ENCODE results near the gene RGPD3.
A peak's percentile ranks its signal among the peaks of the same experiment; 100 is the strongest.
"Not testable (repeated sequence)": the region's sequence is repeated elsewhere in the genome, so short reads cannot be mapped to it uniquely, and the experiment has no call there.

The RGPD3 gene

GRCh38 chr2:106500350-106500749, 32.1 kb upstream of the RGPD3 start:
- H3K4me1 ChIP-seq (ENCODE audit: insufficient read depth, low read length); H3K9ac ChIP-seq (ENCODE audit: low read depth, low read length); H3K9me3 ChIP-seq (ENCODE audit: control insufficient read depth, insufficient read depth, low read length); H3K36me3 ChIP-seq (ENCODE audit: insufficient read depth, low read length): not testable (repeated sequence)

GRCh38 chr2:106498549-106498948, 30.3 kb upstream of the RGPD3 start:
- H3K36me3 ChIP-seq (ENCODE audit: insufficient read depth, low read length); H3K9ac ChIP-seq (ENCODE audit: low read depth, low read length); H3K9me3 ChIP-seq (ENCODE audit: control insufficient read depth, insufficient read depth, low read length); H3K4me1 ChIP-seq (ENCODE audit: insufficient read depth, low read length): not testable (repeated sequence)

- H3K9me3 ChIP-seq (ENCODE audit: control insufficient read depth, insufficient read depth, low read length); H3K36me3 ChIP-seq (ENCODE audit: insufficient read depth, low read length); H3K4me1 ChIP-seq (ENCODE audit: insufficient read depth, low read length); H3K9ac ChIP-seq (ENCODE audit: low read depth, low read length): not testable (repeated sequence)
Measured at GRCh38 chr2:106492913-106493312, 24.7 kb upstream of the RGPD3 start.

GRCh38 chr2:106492399-106492798, 24.2 kb upstream of the RGPD3 start:
- H3K4me1 ChIP-seq (ENCODE audit: insufficient read depth, low read length); H3K9ac ChIP-seq (ENCODE audit: low read depth, low read length); H3K36me3 ChIP-seq (ENCODE audit: insufficient read depth, low read length); H3K9me3 ChIP-seq (ENCODE audit: control insufficient read depth, insufficient read depth, low read length): not testable (repeated sequence)

GRCh38 chr2:106489701-106490100, 21.5 kb upstream of the RGPD3 start:
- H3K36me3 ChIP-seq (ENCODE audit: insufficient read depth, low read length); H3K9me3 ChIP-seq (ENCODE audit: control insufficient read depth, insufficient read depth, low read length); H3K4me1 ChIP-seq (ENCODE audit: insufficient read depth, low read length); H3K9ac ChIP-seq (ENCODE audit: low read depth, low read length): not testable (repeated sequence)

GRCh38 chr2:106487386-106488191, 19.4 kb upstream of the RGPD3 start:
- not testable (repeated sequence) for H3K9me3 ChIP-seq (ENCODE audit: control insufficient read depth, insufficient read depth, low read length); H3K36me3 ChIP-seq (ENCODE audit: insufficient read depth, low read length); H3K4me1 ChIP-seq (ENCODE audit: insufficient read depth, low read length)
- peak overlapping the region; percentile 28; the same call in 1 of the 2 replicates for H3K9ac ChIP-seq (ENCODE audit: low read depth, low read length)

GRCh38 chr2:106486551-106487385, 18.6 kb upstream of the RGPD3 start, which contains the start of gene CD8B2:
Gene CD8B2 (plus strand): TSS chr2:106487364. CDS start chr2:106487427, 63 bp downstream.
- H3K9ac ChIP-seq (ENCODE audit: low read depth, low read length): peak within 1 kb of the TSS; percentile 28; the same call in 1 of the 2 replicates
- not testable (repeated sequence) for H3K36me3 ChIP-seq (ENCODE audit: insufficient read depth, low read length); H3K4me1 ChIP-seq (ENCODE audit: insufficient read depth, low read length); H3K9me3 ChIP-seq (ENCODE audit: control insufficient read depth, insufficient read depth, low read length)

GRCh38 chr2:106479563-106479962, 11.3 kb upstream of the RGPD3 start:
- H3K36me3 ChIP-seq (ENCODE audit: insufficient read depth, low read length); H3K9ac ChIP-seq (ENCODE audit: low read depth, low read length); H3K4me1 ChIP-seq (ENCODE audit: insufficient read depth, low read length); H3K9me3 ChIP-seq (ENCODE audit: control insufficient read depth, insufficient read depth, low read length): not testable (repeated sequence)

GRCh38 chr2:106477647-106478046, 9.4 kb upstream of the RGPD3 start:
- H3K9me3 ChIP-seq (ENCODE audit: control insufficient read depth, insufficient read depth, low read length); H3K36me3 ChIP-seq (ENCODE audit: insufficient read depth, low read length); H3K4me1 ChIP-seq (ENCODE audit: insufficient read depth, low read length); H3K9ac ChIP-seq (ENCODE audit: low read depth, low read length): not testable (repeated sequence)

GRCh38 chr2:106470658-106471057, 2.4 kb upstream of the RGPD3 start:
- not testable (repeated sequence) for H3K9ac ChIP-seq (ENCODE audit: low read depth, low read length); H3K9me3 ChIP-seq (ENCODE audit: control insufficient read depth, insufficient read depth, low read length); H3K4me1 ChIP-seq (ENCODE audit: insufficient read depth, low read length); H3K36me3 ChIP-seq (ENCODE audit: insufficient read depth, low read length)

- not testable (repeated sequence) for H3K9me3 ChIP-seq (ENCODE audit: control insufficient read depth, insufficient read depth, low read length); H3K9ac ChIP-seq (ENCODE audit: low read depth, low read length); H3K4me1 ChIP-seq (ENCODE audit: insufficient read depth, low read length); H3K36me3 ChIP-seq (ENCODE audit: insufficient read depth, low read length)
Measured at GRCh38 chr2:106467516-106467915, 697 bp downstream of the RGPD3 start.

GRCh38 chr2:106461882-106462281, 6.3 kb downstream of the RGPD3 start:
- H3K36me3 ChIP-seq (ENCODE audit: insufficient read depth, low read length); H3K9ac ChIP-seq (ENCODE audit: low read depth, low read length); H3K9me3 ChIP-seq (ENCODE audit: control insufficient read depth, insufficient read depth, low read length); H3K4me1 ChIP-seq (ENCODE audit: insufficient read depth, low read length): not testable (repeated sequence)

GRCh38 chr2:106390680-106391079, 77.5 kb downstream of the RGPD3 start:
- not testable (repeated sequence) for H3K4me1 ChIP-seq (ENCODE audit: insufficient read depth, low read length); H3K9me3 ChIP-seq (ENCODE audit: control insufficient read depth, insufficient read depth, low read length); H3K36me3 ChIP-seq (ENCODE audit: insufficient read depth, low read length); H3K9ac ChIP-seq (ENCODE audit: low read depth, low read length)

GRCh38 chr2:106388814-106389410, 79.3 kb downstream of the RGPD3 start:
- not testable (repeated sequence) for H3K36me3 ChIP-seq (ENCODE audit: insufficient read depth, low read length); H3K4me1 ChIP-seq (ENCODE audit: insufficient read depth, low read length); H3K9me3 ChIP-seq (ENCODE audit: control insufficient read depth, insufficient read depth, low read length); H3K9ac ChIP-seq (ENCODE audit: low read depth, low read length)

GRCh38 chr2:106384548-106384947, 83.7 kb downstream of the RGPD3 start:
- H3K9me3 ChIP-seq (ENCODE audit: control insufficient read depth, insufficient read depth, low read length); H3K9ac ChIP-seq (ENCODE audit: low read depth, low read length); H3K4me1 ChIP-seq (ENCODE audit: insufficient read depth, low read length); H3K36me3 ChIP-seq (ENCODE audit: insufficient read depth, low read length): not testable (repeated sequence)
